ENCODE data around the gene DOCK2.

DNA sequence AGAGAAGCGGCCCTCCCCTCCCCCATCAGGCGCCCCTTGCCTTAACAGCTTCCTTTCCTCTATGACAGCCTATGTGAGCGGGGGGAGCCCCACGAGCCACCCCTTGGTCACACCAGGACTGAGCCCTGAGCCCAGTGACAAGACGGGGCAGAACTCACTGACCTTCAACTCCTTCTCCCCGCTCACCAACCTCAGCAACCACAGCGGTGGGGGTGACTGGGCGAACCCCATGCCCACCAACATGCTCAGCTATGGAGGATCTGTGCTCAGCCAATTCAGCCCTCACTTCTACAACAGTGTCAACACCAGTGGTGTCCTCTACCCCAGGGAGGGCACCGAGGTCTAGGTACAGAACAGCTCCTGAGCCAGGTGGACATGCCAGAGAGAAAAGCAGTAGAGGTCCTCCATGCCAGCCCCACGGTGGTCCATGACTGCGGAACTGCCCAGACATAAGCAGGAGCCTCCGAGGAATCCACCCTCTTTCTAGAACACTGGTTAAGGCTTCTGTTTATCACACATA lies 471.3 kb downstream of the DOCK2 start:
- TF ChIP-seq, protein P1, sequence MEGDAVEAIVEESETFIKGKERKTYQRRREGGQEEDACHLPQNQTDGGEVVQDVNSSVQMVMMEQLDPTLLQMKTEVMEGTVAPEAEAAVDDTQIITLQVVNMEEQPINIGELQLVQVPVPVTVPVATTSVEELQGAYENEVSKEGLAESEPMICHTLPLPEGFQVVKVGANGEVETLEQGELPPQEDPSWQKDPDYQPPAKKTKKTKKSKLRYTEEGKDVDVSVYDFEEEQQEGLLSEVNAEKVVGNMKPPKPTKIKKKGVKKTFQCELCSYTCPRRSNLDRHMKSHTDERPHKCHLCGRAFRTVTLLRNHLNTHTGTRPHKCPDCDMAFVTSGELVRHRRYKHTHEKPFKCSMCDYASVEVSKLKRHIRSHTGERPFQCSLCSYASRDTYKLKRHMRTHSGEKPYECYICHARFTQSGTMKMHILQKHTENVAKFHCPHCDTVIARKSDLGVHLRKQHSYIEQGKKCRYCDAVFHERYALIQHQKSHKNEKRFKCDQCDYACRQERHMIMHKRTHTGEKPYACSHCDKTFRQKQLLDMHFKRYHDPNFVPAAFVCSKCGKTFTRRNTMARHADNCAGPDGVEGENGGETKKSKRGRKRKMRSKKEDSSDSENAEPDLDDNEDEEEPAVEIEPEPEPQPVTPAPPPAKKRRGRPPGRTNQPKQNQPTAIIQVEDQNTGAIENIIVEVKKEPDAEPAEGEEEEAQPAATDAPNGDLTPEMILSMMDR (conservative IDR thresholded peaks at IDR 0.05; ENCODE audit: low read length): no peak
- TF ChIP-seq EZH2phosphoT487 (IDR thresholded peaks at IDR 0.05; ENCODE audit: borderline replicate concordance, low read depth, low read length): no peak

Measured in OCI-LY7 (cell line).